Fibroblast of lung (primary cell): ENCODE results near the gene PDE3B. TPM values are rescaled to one million over a fixed set of nuclear protein-coding genes. Genes with fewer than 3 reads are reported as not detected.
A peak's percentile ranks its signal among the peaks of the same experiment; 100 is the strongest.
"Not testable (repeated sequence)": the region's sequence is repeated elsewhere in the genome, so short reads cannot be mapped to it uniquely, and the experiment has no call there.

Experiments used
- DNase-seq, 2 donors: peaks; one replicate each; pipeline versions ENCODE4 v3.0.0 to v3.0.0-alpha.2; 2010; ENCODE audit warnings: low read depth in 2 of 2
- H2AFZ ChIP-seq: 2 replicates; pipeline ENCODE4 v1.5.1; 2012; ENCODE audit warnings: low read length, control low read depth, inconsistent platforms
- H3K27ac ChIP-seq: 2 replicates; pipeline ENCODE4 v1.5.1; 2011; ENCODE audit warnings: low read length, control low read depth; ENCODE audit not compliant: insufficient read depth
- H3K27me3 ChIP-seq: 2 replicates; pipeline ENCODE4 v1.5.1; 2011; ENCODE audit warnings: mild to moderate bottlenecking, low read length; ENCODE audit not compliant: control insufficient read depth, insufficient read depth
- H3K36me3 ChIP-seq: 2 replicates; pipeline ENCODE4 v1.5.1; 2011; ENCODE audit warnings: low read length; ENCODE audit not compliant: control insufficient read depth, insufficient read depth
- H3K4me1 ChIP-seq: 2 replicates; pipeline ENCODE4 v1.5.1; 2011; ENCODE audit warnings: low read length; ENCODE audit not compliant: control insufficient read depth, insufficient read depth; ENCODE audit errors: extremely low read depth
- H3K4me2 ChIP-seq: 2 replicates; pipeline ENCODE4 v1.5.1; 2011; ENCODE audit warnings: low read length, control low read depth; ENCODE audit not compliant: insufficient read depth; ENCODE audit errors: extremely low read depth
- H3K4me3 ChIP-seq, 4 experiments: fragments of 200-600 bp in 1 of 4; sonication (generic) in 1 of 4; replicated peaks in 1 of 4; 2 replicates each; pipeline ENCODE4 v1.5.1; 2011 to 2016; ENCODE audit warnings: low read length in 4 of 4, low read depth in 3 of 4, mild to moderate bottlenecking in 3 of 4, control low read depth in 2 of 4, inconsistent platforms in 1 of 4, mixed read lengths in 1 of 4; ENCODE audit not compliant: insufficient read depth in 1 of 4; ENCODE audit errors: control extremely low read depth in 1 of 4
- H3K79me2 ChIP-seq: 2 replicates; pipeline ENCODE4 v1.5.1; 2012; ENCODE audit warnings: mild to moderate bottlenecking, low read length, inconsistent platforms; ENCODE audit not compliant: control insufficient read depth, insufficient read depth
- H3K9ac ChIP-seq: 2 replicates; pipeline ENCODE4 v1.5.1; 2011; ENCODE audit warnings: mild to moderate bottlenecking, low read length, control low read depth; ENCODE audit not compliant: insufficient read depth
- H3K9me3 ChIP-seq: 2 replicates; pipeline ENCODE4 v1.5.1; 2012; ENCODE audit warnings: low read depth, low read length; ENCODE audit not compliant: control insufficient read depth, insufficient read depth
- H4K20me1 ChIP-seq: 2 replicates; pipeline ENCODE4 v1.5.1; 2011; ENCODE audit warnings: low read length; ENCODE audit not compliant: control insufficient read depth, insufficient read depth; ENCODE audit errors: extremely low read depth
- EZH2 ChIP-seq: IDR thresholded peaks from 2 replicates; pipeline ENCODE4 v1.5.1; 2012; ENCODE audit warnings: low read length, control low read depth, mild to moderate bottlenecking; ENCODE audit errors: missing control alignments
- polyA minus RNA-seq: library from RNA; depleted of rRNA, polyadenylated mRNA; stranded (reverse); fragments of >200 nt; gene quantifications from 2 replicates; pipeline ENCODE4 v1.2.3, GENCODE V29; 2011; ENCODE audit warnings: low replicate concordance
- polyA plus RNA-seq, 2 donors: library from polyadenylated mRNA; depleted of rRNA in 1 of 2; stranded (reverse) in 1 of 2; unstranded in 1 of 2; fragments of >200 nt; gene quantifications; 2 replicates each; pipeline ENCODE4 v1.2.1, GENCODE V29; 2011 to 2012; ENCODE audit warnings: missing spikeins in 1 of 2
- total RNA-seq: library from RNA; depleted of rRNA; stranded (reverse); fragments of >200 nt; gene quantifications from 2 replicates; pipeline ENCODE4 v1.2.1, GENCODE V29; 2014
- TF ChIP-seq, protein P1 (sequence below), 2 donors: IDR thresholded peaks in 1 of 2; conservative IDR thresholded peaks in 1 of 2; 1 replicate in 1 of 2; 2 replicates in 1 of 2; pipeline ENCODE4 v1.5.1; 2011 to 2012; ENCODE audit warnings: low read length in 2 of 2, control low read depth in 1 of 2, inconsistent platforms in 1 of 2, low read depth in 1 of 2, mild to moderate bottlenecking in 1 of 2

PDE3B gene
- total RNA-seq (9.2 and 11.2 TPM in 2 replicates), polyA plus RNA-seq (0.43 and 2.4 TPM in 2 replicates), polyA minus RNA-seq (0.20 and 3.0 TPM in 2 replicates)
- 0.37 and 1.8 TPM in 2 replicates for polyA plus RNA-seq (2012)

DNA sequence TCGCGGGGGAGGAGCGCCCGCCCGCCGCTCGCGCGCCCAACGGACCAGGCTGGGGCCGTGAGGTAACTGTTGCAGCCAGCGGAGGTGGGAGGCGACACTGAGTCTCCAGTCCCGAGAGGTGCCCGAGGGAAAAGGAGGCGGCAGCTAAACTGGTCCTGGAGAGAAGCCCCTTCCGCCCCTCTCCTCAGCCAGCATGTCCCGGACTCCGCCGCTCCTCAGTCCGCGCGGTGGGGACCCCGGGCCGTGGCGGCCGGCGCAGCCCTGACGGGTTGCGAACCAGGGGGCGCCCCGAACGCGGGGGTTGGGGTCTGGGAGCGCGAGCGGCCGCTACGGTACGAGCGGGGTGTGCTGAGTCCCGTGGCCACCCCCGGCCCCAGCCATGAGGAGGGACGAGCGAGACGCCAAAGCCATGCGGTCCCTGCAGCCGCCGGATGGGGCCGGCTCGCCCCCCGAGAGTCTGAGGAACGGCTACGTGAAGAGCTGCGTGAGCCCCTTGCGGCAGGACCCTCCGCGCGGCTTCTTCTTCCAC is at the start of gene PDE3B:
Gene PDE3B, plus strand, starts transcription at position 108 of the 529 bp plus-strand sequence. Its CDS starts 272 bp downstream, at position 380.
- Histone ChIP-seq H3K4me1 (no peaks in the 10 kb centered on the region), H3K9me3 (no peaks in the 10 kb centered on the region), H3K9ac (peak within 1 kb of the TSS; percentile 55), H3K4me2 (peak within 1 kb of the TSS; percentile 89), H3K27ac (peak within 1 kb of the TSS; percentile 50), H3K27me3 (no peaks in the 10 kb centered on the region), H3K79me2 (no peaks in the 10 kb centered on the region), H3K4me3 (peak within 1 kb of the TSS; percentile 67 to 88 (median 82)), H4K20me1 (no peaks in the 10 kb centered on the region), H2AFZ (peak within 1 kb of the TSS; percentile 82), H3K36me3 (no peaks in the 10 kb centered on the region)
- DNase-seq: peak; percentile 55 to 56
- TF ChIP-seq, protein P1, sequence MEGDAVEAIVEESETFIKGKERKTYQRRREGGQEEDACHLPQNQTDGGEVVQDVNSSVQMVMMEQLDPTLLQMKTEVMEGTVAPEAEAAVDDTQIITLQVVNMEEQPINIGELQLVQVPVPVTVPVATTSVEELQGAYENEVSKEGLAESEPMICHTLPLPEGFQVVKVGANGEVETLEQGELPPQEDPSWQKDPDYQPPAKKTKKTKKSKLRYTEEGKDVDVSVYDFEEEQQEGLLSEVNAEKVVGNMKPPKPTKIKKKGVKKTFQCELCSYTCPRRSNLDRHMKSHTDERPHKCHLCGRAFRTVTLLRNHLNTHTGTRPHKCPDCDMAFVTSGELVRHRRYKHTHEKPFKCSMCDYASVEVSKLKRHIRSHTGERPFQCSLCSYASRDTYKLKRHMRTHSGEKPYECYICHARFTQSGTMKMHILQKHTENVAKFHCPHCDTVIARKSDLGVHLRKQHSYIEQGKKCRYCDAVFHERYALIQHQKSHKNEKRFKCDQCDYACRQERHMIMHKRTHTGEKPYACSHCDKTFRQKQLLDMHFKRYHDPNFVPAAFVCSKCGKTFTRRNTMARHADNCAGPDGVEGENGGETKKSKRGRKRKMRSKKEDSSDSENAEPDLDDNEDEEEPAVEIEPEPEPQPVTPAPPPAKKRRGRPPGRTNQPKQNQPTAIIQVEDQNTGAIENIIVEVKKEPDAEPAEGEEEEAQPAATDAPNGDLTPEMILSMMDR (conservative IDR thresholded peaks at IDR 0.05 in 1 of 2, IDR thresholded peaks at IDR 0.05 in 1 of 2; ENCODE audit: low read depth in 1 of 2, low read length in 2 of 2): no peak
- TF ChIP-seq EZH2: no peak

DNA sequence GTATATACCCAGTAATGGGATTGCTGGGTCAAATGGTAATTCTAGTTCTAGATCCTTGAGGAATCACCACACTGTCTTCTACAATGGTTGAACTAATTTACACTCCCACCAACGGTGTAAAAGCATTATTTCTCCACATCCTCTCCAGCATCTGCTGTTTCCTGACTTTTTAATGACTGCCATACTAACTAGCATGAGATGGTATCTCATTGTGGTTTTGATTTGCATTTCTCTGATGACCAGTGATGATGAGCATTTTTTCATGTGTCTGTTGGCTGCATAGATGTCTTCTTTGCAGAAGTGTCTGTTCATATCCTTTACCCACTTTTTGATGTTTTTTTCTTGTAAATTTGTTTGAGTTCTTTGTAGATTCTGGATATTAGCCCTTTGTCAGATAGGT is 48.3 kb upstream of the PDE3B start:
- not testable (repeated sequence) for H4K20me1 ChIP-seq, H3K27ac ChIP-seq, DNase-seq, H3K36me3 ChIP-seq, H3K9ac ChIP-seq, H3K79me2 ChIP-seq, H3K9me3 ChIP-seq, H3K4me1 ChIP-seq, H3K4me3 ChIP-seq, H3K27me3 ChIP-seq, H3K4me2 ChIP-seq, H2AFZ ChIP-seq

GRCh38 chr11:14607713-14608112 is 35.9 kb upstream of the PDE3B start:
- DNase-seq: no peak
- H3K27me3 ChIP-seq: no peaks in the 10 kb centered on the region
- no peak overlapping the region for H3K27ac ChIP-seq
- H3K4me2 ChIP-seq: no peak overlapping the region
- no peak overlapping the region for H2AFZ ChIP-seq
- H4K20me1 ChIP-seq: no peaks in the 10 kb centered on the region
- H3K9ac ChIP-seq: no peak overlapping the region
- H3K9me3 ChIP-seq: no peaks in the 10 kb centered on the region
- H3K4me3 ChIP-seq: no peak overlapping the region
- no peaks in the 10 kb centered on the region for H3K36me3 ChIP-seq
- H3K4me1 ChIP-seq: no peaks in the 10 kb centered on the region
- H3K79me2 ChIP-seq: no peaks in the 10 kb centered on the region
- no peak for TF ChIP-seq EZH2
- TF ChIP-seq, protein P1 (conservative IDR thresholded peaks at IDR 0.05 in 1 of 2, IDR thresholded peaks at IDR 0.05 in 1 of 2; ENCODE audit: low read depth in 1 of 2, low read length in 2 of 2): no peak
